IMR-90 (cell line): Measurements from ENCODE around the gene AADACL4. TPM values are rescaled to one million over a fixed set of nuclear protein-coding genes. Genes with fewer than 3 reads are reported as not detected.
"Not testable (repeated sequence)": the region's sequence is repeated elsewhere in the genome, so short reads cannot be mapped to it uniquely, and the experiment has no call there.

Source experiments
- ATAC-seq: fragments of 200-7000 bp; cut with Tn5 transposase; 2 replicates; pipeline ENCODE4 v1.9.1; 2020; ENCODE audit warnings: low read depth, mild to moderate bottlenecking, moderate library complexity
- BruUV-seq: library from RNA; stranded (reverse); fragments of 400-500 nt; replicated peaks from 2 replicates; lab custom pipeline; 2021; lab: Mats Ljungman, UMichigan
- CTCF ChIA-PET: fragments of 300-600 bp; formaldehyde crosslinking; extraction: SDS; loops from one replicate; lab custom pipeline; 2021; ENCODE audit warnings: antibody characterized with exemption; lab: Yijun Ruan, JAX
- POLR2A ChIA-PET: fragments of 300-600 bp; sonication (Branson Sonifier 250); formaldehyde crosslinking; loops from one replicate; lab custom pipeline; 2022; ENCODE audit warnings: antibody characterized with exemption; ENCODE audit not compliant: unreplicated experiment; lab: Charles Lee
- DNase-seq: peaks from one replicate; pipeline ENCODE4 v3.0.0; 2013
- H2AFZ ChIP-seq: replicated peaks from 2 replicates; pipeline ENCODE3; 2013; ENCODE audit warnings: low read length, mild to moderate bottlenecking; ENCODE audit not compliant: poor library complexity
- H2AK5ac ChIP-seq: 2 replicates; pipeline ENCODE4 v1.6.1; 2013; ENCODE audit warnings: low read depth, low read length, inconsistent platforms
- H2AK9ac ChIP-seq: replicated peaks from 2 replicates; pipeline ENCODE3; 2013; ENCODE audit warnings: mild to moderate bottlenecking, low read depth, low read length, moderate library complexity; ENCODE audit not compliant: poor library complexity
- H2BK120ac ChIP-seq: 2 replicates; pipeline ENCODE4 v1.6.1; 2013; ENCODE audit warnings: low read depth, low read length, inconsistent platforms
- H2BK15ac ChIP-seq: 3 replicates; pipeline ENCODE4 v1.6.1; 2013; ENCODE audit warnings: low read depth, low read length, inconsistent platforms
- H2BK20ac ChIP-seq: 2 replicates; pipeline ENCODE4 v1.6.1; 2013; ENCODE audit warnings: low read depth, mild to moderate bottlenecking, inconsistent platforms, low read length, moderate library complexity
- H2BK5ac ChIP-seq: 2 replicates; pipeline ENCODE4 v1.6.1; 2013; ENCODE audit warnings: mild to moderate bottlenecking, low read depth, low read length, inconsistent platforms; ENCODE audit not compliant: poor library complexity, severe bottlenecking
- H3K14ac ChIP-seq: replicated peaks from 2 replicates; pipeline ENCODE4 v1.6.1; 2013; ENCODE audit warnings: low read depth, low read length, inconsistent platforms
- H3K18ac ChIP-seq: 2 replicates; pipeline ENCODE4 v1.6.1; 2013; ENCODE audit warnings: low read depth, low read length, control low read depth
- H3K23ac ChIP-seq: 2 replicates; pipeline ENCODE4 v1.6.1; 2013; ENCODE audit warnings: low read depth, low read length, inconsistent platforms
- H3K27ac ChIP-seq: 2 replicates; pipeline ENCODE4 v1.5.1; 2013; ENCODE audit warnings: mild to moderate bottlenecking, control low read depth, low read length; ENCODE audit not compliant: insufficient read depth
- H3K27me3 ChIP-seq: 2 replicates; pipeline ENCODE4 v1.6.1; 2013; ENCODE audit warnings: low read length; ENCODE audit not compliant: control insufficient read depth, insufficient read depth
- H3K36me3 ChIP-seq: 2 replicates; pipeline ENCODE4 v1.6.1; 2013; ENCODE audit warnings: low read length, mixed read lengths; ENCODE audit not compliant: control insufficient read depth, insufficient read depth
- H3K4ac ChIP-seq: 2 replicates; pipeline ENCODE4 v1.6.1; 2013; ENCODE audit warnings: low read depth, low read length, inconsistent platforms
- H3K4me1 ChIP-seq: 2 replicates; pipeline ENCODE4 v1.6.1; 2013; ENCODE audit warnings: low read length, mixed read lengths; ENCODE audit not compliant: control insufficient read depth, insufficient read depth
- H3K4me2 ChIP-seq: 2 replicates; pipeline ENCODE4 v1.6.1; 2013; ENCODE audit warnings: low read depth, mild to moderate bottlenecking, control low read depth, low read length, moderate library complexity
- H3K4me3 ChIP-seq: 2 replicates; pipeline ENCODE4 v1.5.1; 2013; ENCODE audit warnings: low read depth, mild to moderate bottlenecking, control low read depth, low read length, moderate library complexity; ENCODE audit not compliant: insufficient read depth
- H3K56ac ChIP-seq: 2 replicates; pipeline ENCODE4 v1.6.1; 2013; ENCODE audit warnings: low read length, inconsistent platforms; ENCODE audit not compliant: insufficient read depth; ENCODE audit errors: extremely low read depth
- H3K79me1 ChIP-seq, 2 experiments: 2 replicates each; pipeline ENCODE4 v1.6.1; 2013; ENCODE audit warnings: low read length in 2 of 2, inconsistent platforms in 1 of 2, low read depth in 1 of 2
- H3K9ac ChIP-seq: 2 replicates; pipeline ENCODE4 v1.6.1; 2013; ENCODE audit warnings: low read depth, low read length, control low read depth
- H3K9me1 ChIP-seq: 2 replicates; pipeline ENCODE4 v1.6.1; 2013; ENCODE audit warnings: low read length, inconsistent platforms; ENCODE audit not compliant: insufficient read depth
- H3K9me3 ChIP-seq: 2 replicates; pipeline ENCODE4 v1.6.1; 2013; ENCODE audit warnings: low read length; ENCODE audit not compliant: control insufficient read depth, insufficient read depth
- H4K20me1 ChIP-seq: 2 replicates; pipeline ENCODE4 v1.6.1; 2013; ENCODE audit warnings: low read length, inconsistent platforms; ENCODE audit not compliant: insufficient read depth
- H4K5ac ChIP-seq: 2 replicates; pipeline ENCODE4 v1.6.1; 2013; ENCODE audit warnings: mild to moderate bottlenecking, low read depth, low read length, control low read depth
- H4K8ac ChIP-seq, 2 experiments: 2 replicates each; pipeline ENCODE4 v1.6.1; 2013; ENCODE audit warnings: low read depth in 2 of 2, low read length in 2 of 2, control low read depth in 1 of 2, inconsistent platforms in 1 of 2
- H4K91ac ChIP-seq: 2 replicates; pipeline ENCODE4 v1.6.1; 2013; ENCODE audit warnings: low read depth, low read length, inconsistent platforms; ENCODE audit not compliant: insufficient read depth
- WGBS, 2 experiments: methylation state at CpG; one replicate each; pipeline versions ENCODE4 v1.1.5 to v1.1.7; 2013; ENCODE audit warnings: missing lambda C conversion rate in 2 of 2; ENCODE audit not compliant: insufficient read length in 1 of 2; ENCODE audit errors: extremely low coverage in 2 of 2; 5-methylcytosine and 5-hydroxymethylcytosine counted together
- dilution Hi-C: fragments of 300-500 bp; cut with HindIII; formaldehyde crosslinking; loops from one replicate; pipeline ENCODE4 v1.14.3; 2018; ENCODE audit warnings: low sequenced_read_pairs; ENCODE audit not compliant: unreplicated experiment
- in situ Hi-C: fragments of 300-500 bp; cut with MboI; formaldehyde crosslinking; loops from 3 replicates; pipeline ENCODE4 v1.14.3; 2019; ENCODE audit warnings: low sequenced_read_pairs, inconsistent platforms, mixed read lengths
- intact Hi-C: fragments of 100-400 bp; cut with micrococcal nuclease; formaldehyde crosslinking; loops from 2 replicates; pipeline ENCODE4 v1.10.0; 2022
- polyA plus RNA-seq, 3 experiments: library from polyadenylated mRNA; depleted of rRNA; stranded (reverse); fragments of >200 nt; gene quantifications; 2 replicates each; pipeline ENCODE4 v1.2.3, GENCODE V29; 2012; ENCODE audit warnings: low replicate concordance in 1 of 3
- total RNA-seq: library from RNA; depleted of rRNA; stranded (reverse); fragments of >200 nt; gene quantifications from 2 replicates; pipeline ENCODE4 v1.2.3, GENCODE V29; 2012

The AADACL4 gene
- total and polyA plus RNA-seq, 2 of the 4 experiments (the other 2 are of a cell fraction): not detected

DNA sequence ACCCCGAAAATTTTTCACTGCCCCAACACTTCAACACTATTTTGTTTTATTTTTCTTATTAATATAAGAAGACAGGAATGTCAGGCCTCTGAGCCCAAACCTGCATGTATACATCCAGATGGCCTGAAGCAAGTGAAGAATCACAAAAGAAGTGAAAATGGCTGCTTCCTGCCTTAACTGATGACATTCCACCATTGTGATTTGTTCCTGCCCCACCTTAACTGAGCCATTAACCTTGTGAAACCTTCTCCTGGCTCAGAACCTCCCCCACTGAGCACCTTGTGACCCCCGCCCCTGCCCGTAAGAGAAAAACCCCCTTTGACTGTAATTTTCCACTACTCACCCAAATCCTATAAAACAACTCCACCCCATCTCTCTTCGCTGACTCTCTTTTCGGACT, 69.8 kb downstream of the AADACL4 start:
- H3K9me1 ChIP-seq, DNase-seq, POLR2A ChIA-PET, H2AK9ac ChIP-seq, H3K36me3 ChIP-seq, H4K20me1 ChIP-seq, H3K56ac ChIP-seq, H4K91ac ChIP-seq, H3K27ac ChIP-seq, H3K14ac ChIP-seq, H3K9ac ChIP-seq, H3K4ac ChIP-seq, H2BK20ac ChIP-seq, intact Hi-C loops, H3K18ac ChIP-seq, H2BK5ac ChIP-seq, H2BK120ac ChIP-seq, CTCF ChIA-PET, H3K27me3 ChIP-seq, H2AK5ac ChIP-seq, H4K5ac ChIP-seq, H3K79me1 ChIP-seq, H2AFZ ChIP-seq, ATAC-seq, H2BK15ac ChIP-seq, H3K23ac ChIP-seq, H3K9me3 ChIP-seq, H3K4me3 ChIP-seq, H3K4me2 ChIP-seq, BruUV-seq, H4K8ac ChIP-seq, dilution Hi-C loops, in situ Hi-C loops, H3K4me1 ChIP-seq: not testable (repeated sequence)
- 71 to 100% methylated on average over 1 to 3 of the region's 5 CpGs for WGBS, 2 experiments
